GM18519 (cell line): ENCODE results near the gene RPLP2.

Source experiments
- ATAC-seq: cut with Tn5 transposase; IDR thresholded peaks from one replicate; pipeline ENCODE4 v1.9.1; 2021; ENCODE audit warnings: mild to moderate bottlenecking, moderate library complexity; ENCODE audit not compliant: unreplicated experiment, low FRiP score

RPLP2 gene

DNA sequence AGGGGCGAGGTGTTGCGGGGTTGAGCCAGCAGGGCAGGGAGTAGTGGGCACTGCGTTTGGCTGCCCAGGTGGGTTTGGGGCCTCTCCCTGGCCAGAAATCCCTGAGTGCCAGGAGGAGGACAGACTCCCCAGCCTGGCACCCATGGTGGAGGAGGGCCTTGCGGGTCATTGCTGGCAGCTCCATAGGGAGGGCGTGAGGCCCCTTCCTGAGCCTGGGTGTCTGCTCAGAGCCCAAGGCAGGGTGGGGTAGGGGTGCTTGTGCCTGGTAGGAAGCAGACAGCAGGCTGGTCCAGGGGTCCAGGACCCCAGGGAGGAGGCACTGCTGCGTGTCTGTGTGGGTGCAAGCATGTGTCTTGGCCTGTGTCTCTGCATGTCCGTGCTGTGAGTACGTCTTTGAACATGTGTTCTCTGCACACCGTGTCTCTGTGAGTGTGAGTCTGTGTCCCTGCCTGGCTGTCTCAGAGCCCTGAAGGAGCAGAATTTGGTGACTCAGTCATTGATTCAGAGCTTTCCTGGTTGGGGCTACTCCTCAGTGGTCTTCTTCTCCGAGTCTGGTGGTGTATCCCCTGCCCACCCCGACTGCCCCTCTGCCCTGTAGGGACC, 36.8 kb downstream of the RPLP2 start:
- no peak for ATAC-seq

DNA sequence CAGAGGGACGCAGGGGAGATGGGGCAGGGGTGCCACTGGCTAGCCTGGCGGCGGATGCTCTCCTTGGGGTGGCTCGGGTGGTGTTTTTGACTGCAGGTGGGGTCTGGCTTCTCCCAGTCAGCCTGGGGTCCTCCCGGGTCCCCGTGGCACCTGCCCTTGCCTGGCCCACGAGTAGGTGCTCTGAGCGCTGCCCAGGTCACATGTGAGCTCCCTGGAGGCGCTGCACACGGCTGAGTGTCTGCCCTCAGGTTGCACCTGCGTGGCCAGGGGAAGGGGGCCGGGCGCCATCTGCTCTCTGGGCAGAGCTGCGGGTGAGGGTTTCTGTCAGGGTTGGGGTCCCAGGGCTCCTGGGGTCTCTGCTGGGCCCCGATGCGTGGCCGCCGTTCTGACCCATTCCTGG, 38.1 kb downstream of the RPLP2 start:
- ATAC-seq, result no peak

DNA sequence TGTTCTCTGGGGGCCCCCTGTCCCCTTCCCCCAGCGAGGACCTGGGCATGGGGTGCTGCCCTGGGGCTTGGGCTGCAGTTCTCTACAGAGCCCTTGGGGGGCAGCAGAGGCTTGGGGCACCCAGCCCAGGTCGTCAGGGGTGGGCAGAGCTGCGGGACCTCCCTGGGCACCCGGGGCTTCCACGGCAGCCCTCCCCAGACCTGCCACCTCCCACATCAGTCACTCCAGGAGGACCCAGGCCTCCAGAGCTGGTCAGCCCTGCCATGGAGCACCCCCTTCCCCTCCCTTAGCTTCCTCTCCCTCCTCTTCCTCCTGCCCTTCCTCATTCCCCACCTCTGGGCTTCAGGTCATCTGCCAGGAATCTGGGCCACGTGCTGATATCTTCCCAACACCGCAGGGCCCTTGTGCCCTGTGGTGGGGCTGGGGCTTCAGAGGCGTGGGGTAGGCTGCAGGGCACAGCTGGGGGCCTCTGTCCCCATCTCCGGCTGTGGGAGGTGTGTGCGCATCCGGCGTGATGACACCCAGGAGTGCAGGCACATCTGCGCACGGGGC, 38.7 kb downstream of the RPLP2 start:
- no peak for ATAC-seq

DNA sequence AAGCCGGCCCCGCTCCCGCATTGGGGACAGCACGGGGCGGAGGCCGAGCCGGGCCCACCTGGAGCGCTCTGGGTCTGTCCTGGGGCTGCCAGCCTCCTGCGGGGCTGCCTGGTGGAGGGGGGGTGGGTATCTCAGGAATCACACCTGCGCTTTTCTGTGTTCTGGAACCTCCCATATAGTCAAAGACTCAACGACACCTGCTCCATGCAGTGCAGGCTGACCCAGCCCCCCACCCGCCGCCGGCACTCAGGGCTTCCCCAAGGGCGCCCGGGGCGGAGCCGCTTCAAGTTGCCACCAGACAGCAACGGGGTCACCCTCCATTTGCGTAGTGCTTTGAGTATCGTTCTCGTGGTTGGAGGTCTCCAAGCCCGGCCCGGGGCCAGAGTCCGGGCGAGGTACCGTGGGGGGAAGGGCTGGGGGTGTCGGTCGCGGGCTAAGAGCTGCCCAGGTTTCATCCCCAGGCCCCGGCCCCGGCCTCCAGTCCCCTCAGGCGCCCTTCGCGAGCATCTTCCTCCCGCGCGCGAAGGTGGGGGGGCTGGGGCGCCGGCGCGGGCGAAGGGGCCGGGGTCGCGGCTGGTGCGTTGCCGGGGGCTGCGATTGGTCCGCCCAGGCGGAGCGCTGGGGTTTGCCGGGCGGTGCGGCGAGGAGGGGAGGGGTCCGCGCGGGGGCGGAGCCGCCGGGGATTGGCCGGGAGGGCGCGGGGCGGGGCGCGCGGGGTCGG, 39.5 kb downstream of the RPLP2 start:
- no peak for ATAC-seq

DNA sequence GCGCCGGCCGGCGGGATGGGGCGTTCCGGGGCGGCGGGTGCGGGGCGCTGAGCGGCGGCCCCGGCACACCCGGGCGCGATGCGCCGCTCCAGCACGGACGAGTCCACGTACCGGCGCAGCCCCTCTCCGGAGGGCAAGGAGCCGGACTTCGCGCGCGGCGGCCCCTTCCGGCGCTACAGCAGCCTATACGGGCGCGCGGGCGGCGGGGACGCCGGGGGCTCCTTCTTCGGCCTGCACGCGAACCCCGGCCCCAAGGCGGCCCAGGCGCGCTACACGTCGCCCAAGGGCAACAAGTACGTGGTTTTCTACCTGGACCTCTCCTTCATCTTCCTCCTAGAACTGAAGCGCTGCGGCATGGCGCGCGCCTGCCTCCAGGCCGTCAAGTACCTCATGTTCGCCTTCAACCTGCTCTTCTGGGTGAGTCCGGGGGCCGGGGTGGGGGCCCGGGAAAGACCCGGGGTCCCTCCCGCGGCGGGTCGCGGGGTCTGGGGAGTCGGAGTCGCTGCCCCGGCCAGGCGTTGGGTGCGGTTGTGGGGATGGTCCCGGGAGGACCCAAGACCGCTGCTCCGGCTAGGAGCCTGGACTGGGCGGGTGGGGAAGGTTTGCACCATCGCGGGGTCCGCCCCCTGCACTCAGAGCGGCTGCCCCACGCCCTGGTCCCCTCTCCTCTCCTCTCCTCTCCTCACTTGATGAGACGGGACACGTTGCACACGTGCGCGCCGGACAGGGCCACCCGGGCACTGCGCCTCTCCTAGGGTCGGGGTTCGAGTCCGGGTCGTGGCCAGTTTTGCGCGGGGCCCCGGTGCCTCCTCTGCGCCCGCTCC, 40.4 kb downstream of the RPLP2 start:
- no peak for ATAC-seq

DNA sequence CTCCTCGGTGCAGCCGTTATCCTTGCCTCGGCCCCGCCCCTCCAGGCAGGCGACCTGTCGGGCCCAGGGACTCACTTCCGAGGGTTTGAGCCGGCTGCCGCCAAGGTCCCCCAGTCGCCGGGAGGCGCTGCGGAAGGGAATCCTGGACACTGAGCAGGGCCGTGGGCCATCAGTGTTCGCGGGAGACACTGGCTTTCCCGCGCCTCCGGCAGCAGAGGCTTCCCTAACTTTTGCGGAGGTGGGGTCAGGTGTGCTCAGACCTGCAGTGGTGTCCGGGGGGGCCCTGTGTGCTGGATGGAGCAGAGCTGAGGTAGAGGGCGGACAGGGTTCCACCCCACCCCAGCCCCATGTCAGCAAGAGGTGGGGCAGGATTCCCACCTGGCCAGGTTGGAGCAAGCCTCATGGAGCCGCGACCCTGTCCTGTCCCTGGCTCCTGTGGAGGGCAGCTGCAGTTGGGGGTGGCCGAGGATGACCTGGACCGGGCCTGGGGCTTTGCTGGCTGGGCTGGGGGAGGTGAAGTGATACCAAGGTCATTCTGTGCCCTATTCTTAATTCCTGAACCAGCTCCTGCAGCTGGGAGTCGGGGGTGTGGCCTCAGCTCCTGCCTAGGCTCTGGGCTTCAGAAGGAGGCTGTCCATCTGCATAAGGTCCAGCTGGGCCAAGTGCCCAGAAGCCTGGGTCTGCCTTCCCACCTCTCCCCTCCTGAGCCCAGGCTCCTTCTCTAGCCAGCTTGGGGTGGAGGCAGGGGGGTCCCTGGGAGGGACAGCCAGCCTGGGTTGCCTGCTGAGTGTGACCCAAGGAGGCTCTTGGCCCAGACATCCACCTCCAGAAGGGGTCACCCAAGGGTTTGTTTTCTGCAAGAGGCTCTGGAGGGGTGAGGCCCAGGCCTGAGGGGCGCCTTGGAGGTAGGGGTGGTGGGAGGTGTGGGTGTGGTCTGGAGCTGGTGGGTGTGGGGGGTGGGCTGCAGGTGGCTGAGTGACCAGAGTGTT, 41.3 kb downstream of the RPLP2 start:
- no peak for ATAC-seq

DNA sequence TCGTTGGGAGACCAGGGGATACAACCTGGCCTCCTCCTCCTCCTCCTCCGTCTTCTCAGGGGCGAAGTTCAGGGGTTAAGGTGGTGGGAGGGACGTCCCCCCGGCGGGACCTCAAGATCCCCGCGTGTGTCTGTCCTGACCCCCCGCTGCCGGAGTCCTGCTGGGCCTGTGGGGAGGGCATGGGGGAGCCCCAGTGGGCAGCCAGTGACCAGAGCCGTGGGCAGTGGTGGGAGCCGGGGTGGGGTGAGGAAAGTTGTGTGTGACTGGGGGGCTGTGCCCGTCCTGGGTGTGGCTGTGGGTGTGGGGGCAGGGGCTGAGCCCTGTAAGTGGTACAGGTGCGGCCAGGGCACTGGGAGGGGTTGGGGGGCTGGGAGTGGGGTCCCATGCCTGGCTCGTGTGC, 43.0 kb downstream of the RPLP2 start:
- ATAC-seq, result no peak

DNA sequence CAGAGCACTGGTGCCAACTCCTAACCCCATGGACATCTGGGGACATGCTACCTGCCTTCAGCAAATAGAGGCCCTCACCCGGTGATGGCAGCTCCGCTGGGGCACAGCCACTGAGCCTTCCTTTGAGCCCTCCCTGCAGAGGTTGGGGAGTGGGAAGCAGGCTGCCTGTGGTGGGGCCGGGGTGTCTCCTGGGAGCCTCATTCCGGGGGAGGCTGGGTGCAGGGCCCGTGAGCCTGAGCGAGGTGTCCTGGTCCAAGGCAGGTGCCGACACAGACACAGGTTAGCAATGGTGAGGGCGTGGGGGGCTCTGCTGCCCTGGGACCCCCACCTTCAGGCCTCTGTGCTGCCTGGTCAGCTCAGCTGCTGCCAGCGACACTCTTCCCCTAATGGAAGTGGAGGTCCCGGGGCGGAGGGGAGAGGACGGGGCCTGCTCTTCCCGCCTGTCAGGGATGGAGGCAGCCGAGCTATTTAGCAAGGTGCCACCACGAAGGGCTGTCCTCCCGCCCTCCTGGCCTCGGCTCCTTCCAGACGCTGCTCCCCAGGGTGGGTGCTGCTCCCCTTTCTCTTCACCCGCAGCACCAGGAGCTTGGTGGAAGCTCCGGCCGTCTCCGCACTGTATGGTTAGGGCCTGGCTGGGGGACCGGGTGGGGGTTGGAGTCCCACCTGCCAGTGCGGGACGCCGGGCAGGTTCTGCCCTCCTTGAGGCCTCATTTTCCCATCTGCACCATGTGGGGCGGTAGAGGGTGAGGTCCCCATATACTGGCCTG, 44.1 kb downstream of the RPLP2 start:
- ATAC-seq, result no peak

DNA sequence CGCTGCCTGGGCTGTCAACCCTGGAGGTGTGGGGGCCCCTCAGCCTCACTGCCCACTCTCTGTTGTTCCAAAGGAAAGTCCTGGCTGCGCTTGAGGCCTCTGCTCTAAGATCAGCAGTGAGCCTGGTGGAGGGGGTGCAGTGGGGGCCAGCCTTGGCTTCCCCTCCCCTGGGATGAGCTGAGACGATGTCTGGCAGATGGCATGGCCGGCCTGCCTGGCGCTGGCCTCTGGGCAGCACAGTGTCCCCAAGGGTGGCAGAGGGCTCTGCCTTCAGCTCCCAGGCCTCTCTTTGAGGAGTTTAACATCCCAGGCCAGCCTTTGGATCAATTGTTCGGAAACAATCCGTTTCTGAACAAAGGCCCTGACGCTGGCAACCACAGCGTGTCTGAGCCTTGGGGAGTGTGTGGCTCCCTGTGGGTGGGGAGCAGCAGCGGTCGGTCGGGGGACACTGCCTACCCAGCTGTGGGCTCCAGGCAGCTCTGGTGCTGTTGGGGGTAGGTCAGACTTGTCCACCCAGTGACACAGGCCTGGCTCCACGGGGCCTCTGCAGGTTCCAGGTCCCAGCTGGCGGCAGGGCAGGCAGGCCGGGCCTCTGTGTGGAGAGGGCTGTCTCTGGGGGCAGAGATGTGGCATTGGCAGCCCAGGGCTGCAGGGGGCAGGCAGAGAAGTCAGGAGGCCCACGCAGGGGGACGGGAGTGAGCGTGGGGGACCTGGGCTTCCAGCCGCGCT, 45.0 kb downstream of the RPLP2 start:
- ATAC-seq, result no peak

DNA sequence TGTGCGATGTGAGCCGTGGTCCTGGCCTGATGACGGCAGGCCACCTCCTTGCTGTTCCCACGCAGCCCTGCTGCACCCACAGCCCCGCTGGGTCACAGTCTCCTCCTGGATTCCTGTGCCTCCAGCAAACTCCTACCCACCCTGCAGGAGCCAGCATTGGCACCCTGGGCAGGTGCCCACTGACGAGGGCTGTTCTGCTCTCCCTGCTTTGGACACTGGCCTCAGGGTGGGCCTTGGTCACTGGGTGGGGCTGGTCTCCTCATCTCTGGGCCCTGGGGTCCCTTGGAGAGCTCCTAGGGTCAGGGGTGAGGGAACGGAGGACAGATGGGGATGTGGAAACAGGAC, 45.5 kb downstream of the RPLP2 start:
- ATAC-seq, result no peak

DNA sequence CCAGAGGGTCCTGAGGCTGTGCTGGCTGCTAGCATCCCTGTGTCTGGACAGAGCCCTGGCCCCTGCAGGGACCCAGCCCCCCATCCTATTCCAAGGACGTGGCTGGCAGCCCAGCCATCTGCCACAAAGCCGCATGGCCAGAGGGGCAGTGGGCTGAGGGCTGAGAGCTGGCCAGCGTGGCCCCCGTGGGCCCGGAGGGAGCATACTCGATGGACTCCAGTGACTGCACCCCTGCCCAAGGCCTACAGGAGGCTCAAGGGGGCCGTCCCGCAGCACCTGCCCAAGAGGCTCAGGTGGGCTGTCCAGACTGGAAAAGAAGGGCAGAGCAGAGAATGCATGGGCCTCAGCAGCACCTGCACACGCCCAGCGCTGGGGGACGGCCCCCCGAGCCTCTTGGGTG, 46.0 kb downstream of the RPLP2 start:
- ATAC-seq, result no peak

DNA sequence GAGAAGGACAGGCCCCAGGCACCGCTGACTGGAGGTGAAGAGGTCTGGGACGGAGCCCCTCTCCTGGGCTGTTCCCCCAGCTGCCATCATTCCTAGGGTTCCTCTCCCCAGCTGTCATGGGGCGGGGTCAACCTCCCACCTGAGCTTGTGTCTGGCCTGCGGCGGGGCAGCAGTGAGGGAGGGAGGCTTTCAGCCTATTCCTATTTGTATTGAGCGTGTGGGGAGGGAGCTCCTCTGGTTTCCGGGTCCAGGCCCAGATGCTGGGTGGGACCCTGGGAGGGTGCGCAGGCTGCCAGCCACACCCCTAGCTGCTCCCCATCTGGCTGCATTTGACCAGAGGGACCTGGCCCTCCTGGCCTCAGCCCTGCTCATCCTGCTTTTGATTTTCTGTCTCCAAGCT, 46.6 kb downstream of the RPLP2 start:
- ATAC-seq, result no peak

DNA sequence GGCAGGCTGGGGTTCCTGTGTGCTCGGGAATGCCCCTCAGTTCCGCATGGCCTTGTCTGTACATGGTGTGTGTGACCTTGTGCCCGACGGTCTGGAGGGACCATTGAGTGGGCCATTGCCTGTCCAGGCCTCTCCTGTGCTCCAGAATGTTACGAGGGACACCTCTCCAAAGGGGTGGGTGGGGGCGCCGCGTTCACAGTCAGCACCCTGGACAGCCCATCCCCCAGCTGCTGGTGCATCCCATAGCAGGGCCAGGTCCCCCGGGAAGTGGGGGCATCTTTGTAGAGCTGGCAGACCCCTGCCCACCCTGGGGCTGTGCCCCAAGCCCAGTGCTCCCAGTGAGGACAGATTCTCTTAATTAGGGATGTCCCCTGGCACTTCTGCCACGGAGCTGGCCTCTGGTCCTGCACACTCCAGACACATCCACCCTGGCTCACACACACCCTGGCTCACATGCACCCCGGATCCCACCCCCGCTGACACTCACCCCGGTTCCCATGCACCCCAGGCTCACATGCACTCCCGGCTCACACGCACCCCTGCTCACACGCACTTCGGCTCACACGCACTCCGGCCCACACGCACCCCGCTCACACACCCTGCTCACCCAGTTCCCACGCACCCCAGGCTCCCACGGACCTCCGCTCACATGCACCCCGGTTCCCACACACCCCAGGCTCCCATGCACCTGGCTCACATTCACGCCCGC, 48.4 kb downstream of the RPLP2 start:
- ATAC-seq, result no peak

DNA sequence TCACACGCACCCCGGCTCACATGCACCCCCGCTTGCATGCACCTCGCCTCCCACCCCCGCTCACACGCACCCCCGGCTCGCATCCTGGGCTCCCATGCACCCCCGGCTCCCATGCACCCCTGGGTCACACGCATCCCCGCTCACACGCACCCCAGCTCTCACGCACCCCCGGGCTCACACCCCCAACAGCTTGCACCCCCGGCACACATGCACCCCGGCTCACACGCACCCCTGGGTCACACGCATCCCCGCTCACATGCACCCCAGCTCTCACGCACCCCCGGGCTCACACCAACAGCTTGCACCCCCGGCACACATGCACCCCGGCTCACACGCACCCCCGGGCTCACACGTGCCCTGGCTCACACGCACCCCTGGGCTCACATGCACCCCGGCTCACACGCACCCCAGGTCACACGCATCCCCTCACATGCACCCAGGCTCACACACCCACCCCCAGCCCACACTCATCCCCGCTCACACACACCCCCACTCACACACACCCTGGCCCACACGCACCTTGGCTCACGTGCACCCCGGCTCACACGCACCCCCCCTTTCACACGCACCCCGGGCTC, 49.1 kb downstream of the RPLP2 start:
- no peak for ATAC-seq

DNA sequence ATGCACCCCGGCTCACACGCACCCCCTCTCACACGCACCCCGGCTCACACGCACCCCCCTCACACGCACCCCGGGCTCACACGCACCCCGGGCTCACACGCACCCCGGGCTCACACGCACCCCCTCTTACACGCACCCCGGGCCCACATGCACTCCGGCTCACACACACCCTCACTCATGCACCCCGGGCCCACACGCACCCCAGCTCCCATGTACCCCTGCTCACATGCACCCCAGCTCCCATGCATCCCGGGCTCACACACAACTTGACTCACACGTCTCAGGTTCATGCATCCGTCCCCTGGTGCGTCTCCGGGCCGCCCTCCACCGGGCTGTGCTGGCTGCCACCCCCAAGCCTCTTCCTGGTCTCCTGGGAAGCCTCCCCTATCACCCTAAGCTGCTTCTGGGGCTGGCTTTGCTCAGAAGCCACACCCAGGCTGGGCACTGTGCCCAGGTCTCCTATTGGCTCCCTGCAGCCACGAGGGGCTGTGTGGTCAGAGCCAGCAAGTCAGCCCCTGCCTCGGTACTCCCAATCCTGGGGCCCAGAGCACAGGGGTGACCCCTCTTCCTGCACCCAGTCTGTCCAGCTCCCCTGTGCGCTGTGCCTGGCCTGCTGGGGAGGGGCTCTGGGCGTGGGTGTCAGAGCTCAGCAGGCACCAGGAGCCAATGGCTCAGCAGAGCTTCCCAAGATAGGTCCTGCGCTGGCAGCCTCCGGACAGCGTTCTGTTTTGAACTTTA, 49.8 kb downstream of the RPLP2 start:
- ATAC-seq, result no peak

DNA sequence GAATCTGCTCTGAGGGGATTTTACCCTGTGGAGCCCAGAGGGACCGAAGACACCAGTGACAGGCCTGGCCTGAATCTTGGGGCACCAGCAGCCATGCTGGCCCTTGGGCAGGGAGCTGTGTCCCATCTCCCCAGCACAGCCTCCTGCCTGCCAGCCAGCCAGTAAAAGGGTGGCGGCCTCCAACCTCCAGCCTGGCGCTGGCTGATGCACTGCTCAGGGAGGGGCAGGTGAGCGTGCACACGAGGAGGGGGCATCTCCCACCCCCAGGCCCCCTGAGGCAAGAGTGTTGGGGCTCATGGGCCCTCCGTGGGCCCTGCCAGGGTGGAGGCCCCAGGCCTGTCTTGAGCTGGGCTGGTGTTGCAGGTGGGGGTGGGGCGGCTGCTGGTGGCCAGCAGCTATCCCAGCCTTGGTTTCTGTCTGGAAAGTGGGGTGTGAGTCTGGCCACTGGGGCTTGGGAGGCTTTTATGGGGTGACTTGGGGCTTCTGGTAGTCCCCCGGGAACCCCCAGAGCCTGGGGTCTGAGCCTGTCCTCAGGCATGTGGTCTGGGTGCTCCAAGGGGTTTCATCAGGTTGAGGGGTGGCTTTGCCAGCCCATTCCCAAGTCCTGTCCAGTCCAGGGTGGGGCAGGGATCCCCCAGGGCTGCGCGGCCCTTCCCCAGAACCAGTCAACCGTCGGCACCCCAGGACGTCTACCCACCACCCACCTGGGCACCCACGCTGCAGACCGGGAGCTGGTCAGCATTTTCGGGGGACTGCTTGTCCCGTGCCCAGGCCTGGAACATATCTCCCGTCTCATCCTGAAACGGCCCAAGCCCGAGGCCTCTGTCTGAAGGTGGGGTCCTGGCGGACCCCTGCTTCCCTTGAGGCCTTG, 50.7 kb downstream of the RPLP2 start:
- no peak for ATAC-seq
